Ureter (tissue), 1 donor: ENCODE results near the gene FOXN4. TPM values are rescaled to one million over a fixed set of nuclear protein-coding genes. Genes with fewer than 3 reads are reported as not detected.

Experiments used
- DNase-seq: peaks from one replicate; pipeline ENCODE4 v3.0.0-alpha.2; 2020; ENCODE audit warnings: low spot score
- total RNA-seq: library from RNA; stranded (reverse); gene quantifications from one replicate; pipeline ENCODE4 v1.2.4, GENCODE V29; 2023
- donor health status: DM: yes; HTN: yes; CAD: no.

FOXN4 gene
- total RNA-seq, 1 donor from 2014 or later, result not detected

DNA sequence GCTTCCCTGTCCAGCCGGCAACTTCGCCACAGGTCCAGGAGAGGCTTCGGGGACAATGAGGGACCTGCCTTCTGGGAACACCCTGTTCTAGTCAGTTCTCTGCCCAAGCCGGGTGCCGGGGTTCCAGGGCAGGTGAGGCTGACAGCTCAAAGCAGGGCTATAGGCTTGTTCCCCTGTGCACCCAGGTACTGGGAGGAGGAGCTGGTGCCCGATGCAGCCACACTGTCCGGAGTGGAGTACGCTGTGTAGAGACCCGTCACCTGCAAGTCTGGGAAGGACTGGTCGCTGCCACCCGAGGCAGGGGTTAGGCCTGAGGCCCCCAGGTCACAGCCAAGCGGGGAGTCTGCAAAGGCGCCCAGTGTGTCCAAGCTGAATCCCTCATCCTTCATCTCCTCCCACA, 29.6 kb downstream of the FOXN4 start:
- no peak for DNase-seq

DNA sequence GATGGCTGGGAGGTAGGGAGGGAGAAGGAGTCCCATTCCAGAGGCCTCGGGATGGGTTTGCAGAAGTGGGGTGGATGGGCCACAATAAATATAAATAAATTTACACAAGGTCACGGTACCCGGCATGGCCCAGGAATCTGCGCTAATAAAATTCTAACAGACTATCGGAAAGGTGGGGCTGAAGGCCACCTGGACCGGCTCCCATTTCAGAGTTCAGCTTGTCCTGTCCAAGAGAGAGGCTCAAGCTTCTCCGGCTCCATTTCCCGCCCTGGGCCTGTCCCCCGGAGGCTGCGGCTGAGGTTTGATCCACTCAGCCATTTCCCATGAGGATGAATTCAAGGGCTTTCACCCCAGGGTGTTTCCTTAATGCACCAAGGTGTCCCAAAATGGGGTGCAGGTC, 30.2 kb downstream of the FOXN4 start:
- no peak for DNase-seq

DNA sequence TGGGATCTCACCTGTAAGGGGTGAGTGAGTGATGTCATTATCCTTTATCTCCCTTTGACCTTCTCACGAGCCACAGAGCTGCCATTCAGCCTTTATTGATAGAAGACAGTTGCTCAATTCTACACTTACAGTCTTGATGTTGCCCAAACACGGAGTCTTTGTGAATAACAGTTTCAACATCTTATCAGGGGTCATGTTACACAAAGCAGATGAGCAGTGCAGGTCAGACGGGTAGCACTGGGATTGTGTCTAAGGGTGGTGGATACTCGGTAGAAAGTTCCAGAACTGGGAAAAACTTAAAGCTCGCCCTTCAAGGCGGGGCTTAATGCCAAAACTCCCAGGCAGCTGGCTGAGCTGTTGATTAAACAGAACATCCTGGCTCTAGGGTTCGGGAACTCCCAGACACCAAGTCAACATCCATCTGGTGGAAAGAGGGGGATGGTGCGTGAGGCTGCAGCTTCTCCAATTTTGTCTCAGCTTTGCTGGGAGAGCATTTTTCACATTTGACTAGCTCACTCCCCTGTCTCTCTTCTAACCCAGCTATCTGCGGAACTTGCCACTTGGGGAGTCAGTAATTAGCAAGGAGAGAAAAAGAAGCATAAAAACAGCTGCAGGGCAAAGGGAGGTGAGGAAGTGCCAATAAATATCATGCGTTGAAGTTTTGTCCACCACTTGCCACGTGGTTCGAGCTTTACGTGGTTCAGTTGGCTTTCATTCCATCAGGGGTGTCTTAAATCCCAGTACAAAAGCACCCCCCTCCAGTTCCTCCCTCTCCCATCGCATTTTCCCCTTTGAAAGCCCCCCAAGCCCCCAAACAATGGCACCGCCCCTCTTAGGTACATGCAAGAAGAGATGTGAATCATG, 31.0 kb downstream of the FOXN4 start:
- DNase-seq, result no peak

DNA sequence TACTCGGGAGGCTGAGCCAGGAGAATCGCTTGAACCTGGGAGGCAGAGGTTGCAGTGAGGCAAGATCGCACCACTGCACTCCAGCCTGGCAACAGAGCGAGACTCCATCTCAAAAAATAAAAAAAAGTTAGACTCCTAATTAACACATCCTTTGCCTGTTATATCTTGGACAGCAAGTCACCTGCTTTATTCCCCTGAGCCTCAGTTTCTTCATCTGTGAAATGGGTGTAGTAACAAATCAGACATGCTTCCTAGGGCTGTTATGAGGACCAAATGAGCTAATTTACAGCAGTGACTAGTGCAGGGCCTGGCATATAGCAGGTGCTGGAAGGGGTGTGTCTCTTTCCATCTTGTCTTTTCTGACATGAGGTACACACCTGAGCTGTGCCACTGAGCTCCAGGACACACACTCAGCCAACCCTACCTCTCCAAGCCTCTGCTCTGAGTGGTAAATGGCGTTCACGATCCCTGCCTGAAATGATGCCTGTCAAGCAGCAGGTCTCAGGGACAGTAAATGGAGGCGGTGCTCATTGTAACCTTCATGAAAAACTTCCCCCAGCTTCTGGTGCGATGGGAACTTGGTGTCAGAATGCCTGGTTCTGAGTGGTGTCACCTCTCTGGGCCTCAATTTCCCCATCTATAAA, 31.7 kb downstream of the FOXN4 start:
- no peak for DNase-seq

DNA sequence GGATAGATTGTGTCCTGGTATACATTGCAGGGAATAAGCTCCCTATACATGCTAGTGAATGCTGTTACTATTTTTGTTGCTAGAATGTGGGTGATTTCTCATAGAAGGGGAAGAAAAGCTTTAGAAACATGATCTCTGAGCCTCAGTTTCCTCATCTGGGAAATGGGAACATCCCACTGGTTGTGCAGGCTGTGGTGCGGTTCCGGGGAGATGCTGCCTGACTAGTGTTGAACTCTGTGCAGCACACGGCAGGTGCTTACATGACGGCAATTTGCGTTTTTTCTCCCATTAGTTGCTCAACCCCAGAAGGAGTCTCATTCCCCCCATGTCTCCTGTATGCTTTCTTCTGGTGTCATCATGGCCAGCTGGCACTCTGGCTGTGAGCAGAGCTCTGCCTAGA, 32.9 kb downstream of the FOXN4 start:
- no peak for DNase-seq

DNA sequence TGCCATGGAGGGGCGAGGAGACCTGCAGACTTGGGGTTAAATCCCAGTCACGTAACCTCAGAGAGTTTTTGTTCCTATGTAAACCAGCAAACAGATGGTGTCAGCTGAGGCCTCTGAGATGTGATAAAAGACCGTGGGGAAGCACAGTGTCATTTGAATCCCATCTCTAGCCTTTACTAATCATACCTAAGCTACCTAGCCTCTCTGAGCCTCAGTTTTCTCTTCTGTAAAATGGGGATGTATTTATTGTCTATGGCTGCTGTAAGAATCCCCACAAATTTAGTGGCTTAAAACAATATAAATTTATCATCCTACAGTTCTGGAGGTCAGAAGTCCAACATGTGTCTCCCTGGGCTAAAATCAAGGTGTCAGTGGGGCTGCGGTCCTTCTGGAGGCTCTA, 33.9 kb downstream of the FOXN4 start:
- no peak for DNase-seq

DNA sequence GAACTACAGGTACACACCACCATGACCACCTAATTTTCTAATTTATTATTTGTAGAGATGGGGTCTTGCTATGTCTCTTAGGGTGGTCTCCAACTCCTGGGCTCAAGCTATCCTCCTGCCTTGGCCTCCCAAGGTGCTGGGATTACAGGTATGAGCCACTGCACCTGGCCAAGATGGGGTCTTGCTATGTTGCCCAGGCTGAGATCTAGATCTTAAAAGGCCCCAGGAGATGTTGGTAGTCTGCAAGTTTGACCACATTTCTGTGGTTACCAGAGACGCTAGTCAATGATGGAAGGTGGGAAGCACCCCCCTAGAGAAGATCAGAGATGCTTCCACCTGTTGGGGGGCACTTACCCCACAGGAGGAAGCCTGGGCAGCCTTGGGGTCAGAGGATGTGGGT, 34.7 kb downstream of the FOXN4 start:
- no peak for DNase-seq

DNA sequence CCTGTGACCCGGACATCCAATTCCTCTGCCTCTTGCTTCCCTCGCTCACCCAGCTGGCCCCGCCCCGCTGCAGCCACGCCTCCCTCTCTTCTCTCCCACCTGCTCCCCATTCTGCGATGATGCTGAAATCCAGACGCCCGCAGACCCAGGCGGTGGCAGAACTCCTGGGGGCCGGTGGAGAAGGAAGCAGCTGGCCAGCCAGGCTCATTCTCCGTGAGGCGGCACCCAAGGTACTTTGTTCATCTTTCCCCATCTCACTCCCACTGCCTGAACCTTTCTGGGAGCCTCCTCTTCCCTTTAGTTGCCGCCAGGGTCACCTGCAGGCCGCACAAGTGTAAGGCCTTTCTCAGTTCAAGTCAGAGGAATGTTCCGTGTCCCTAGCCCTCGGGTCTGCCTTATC, 35.7 kb downstream of the FOXN4 start:
- DNase-seq, result no peak

DNA sequence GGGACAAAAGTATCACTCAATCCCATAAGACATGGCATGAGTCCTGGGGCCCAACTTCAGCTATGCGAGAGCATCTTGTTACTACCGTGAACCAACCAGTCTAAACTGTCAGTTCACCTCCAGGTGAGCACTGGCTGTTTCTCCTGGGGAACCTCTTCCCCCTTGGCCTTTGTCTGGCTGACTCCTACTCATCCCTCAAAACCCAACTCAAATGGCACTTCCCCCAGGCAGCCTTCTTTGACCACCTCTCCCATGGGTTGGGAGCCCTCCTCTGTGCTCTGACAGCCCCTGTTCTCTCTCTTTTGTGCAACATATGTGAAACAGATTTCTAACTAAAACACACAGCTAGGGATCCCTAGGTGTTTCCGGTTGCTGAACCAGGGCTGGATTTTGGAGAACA, 37.7 kb downstream of the FOXN4 start:
- DNase-seq, result no peak

DNA sequence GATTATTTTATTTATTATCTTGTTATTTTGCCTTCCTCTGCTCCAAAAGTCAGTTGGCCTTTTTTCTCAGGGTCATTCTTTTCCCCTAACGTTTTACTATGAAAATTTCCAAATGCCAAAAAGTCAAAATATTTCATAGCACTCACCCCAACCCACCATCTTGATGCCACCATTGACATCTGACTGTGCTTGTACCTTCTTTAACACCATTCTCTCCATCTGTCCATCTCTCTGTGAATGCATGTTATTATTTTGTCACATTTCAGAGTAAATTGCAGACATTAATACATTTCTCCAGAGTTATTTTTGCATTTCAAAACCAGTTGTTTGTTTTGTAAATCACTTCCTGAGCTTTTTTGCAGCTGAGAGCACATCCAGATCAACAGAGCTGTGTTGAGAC, 38.6 kb downstream of the FOXN4 start:
- DNase-seq, result no peak

DNA sequence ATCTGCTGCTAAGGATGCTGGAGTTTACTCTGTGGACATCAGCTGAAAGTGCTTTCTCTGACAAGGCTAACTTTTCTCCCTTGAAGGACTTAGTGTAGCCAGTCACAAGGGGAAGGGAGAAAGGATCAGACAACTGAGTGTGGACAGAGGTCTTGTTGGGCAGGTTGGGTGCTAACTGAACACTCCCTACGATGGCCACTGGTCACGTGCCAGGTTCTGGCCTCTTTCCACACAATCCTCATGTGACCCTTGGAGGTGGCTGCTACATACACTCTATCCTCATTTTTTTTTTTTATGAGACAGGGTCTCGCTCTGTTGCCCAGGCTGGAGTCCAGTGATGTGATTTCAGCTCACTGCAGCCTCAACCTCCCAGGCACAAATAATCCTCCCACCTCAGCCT, 39.7 kb downstream of the FOXN4 start:
- no peak for DNase-seq

DNA sequence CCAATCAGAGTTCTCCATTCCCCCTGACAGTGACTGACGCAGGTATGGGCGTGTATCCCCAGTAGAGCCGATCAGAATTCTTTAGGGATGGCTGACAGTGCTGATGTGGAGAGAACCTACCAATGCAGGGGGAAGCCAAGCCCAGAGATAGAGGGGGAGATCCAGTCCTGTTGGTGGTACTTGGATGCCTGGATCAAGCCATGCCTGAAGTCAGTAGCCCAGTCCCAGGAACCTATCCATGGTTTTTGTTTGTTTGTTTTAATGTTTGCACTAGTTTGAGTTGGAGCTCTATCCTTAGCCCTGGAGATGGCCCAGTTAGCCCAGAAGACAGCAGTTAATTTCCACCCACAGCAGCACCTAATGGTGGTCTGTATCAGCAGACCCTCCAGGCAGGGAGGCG, 40.2 kb downstream of the FOXN4 start:
- no peak for DNase-seq

DNA sequence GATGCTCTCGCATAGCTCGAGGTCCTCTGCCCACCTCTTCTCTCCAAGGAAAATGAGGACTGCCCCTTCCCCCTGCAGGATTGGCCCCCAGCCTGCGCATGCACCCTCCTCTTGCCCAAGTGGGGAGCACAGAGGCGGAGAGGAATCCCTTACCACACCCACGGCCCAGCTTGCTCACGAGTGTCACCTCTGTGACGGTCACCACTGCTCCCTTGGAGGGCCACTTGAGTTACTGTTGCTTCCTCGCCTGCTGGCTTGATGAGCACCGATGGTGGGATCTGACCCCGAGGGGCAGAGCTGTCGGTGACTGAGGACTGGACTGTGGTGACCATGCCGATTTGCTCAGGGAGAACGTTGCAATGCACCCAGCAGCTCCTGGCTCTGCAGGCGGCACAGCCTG, 41.7 kb downstream of the FOXN4 start:
- DNase-seq, result no peak

DNA sequence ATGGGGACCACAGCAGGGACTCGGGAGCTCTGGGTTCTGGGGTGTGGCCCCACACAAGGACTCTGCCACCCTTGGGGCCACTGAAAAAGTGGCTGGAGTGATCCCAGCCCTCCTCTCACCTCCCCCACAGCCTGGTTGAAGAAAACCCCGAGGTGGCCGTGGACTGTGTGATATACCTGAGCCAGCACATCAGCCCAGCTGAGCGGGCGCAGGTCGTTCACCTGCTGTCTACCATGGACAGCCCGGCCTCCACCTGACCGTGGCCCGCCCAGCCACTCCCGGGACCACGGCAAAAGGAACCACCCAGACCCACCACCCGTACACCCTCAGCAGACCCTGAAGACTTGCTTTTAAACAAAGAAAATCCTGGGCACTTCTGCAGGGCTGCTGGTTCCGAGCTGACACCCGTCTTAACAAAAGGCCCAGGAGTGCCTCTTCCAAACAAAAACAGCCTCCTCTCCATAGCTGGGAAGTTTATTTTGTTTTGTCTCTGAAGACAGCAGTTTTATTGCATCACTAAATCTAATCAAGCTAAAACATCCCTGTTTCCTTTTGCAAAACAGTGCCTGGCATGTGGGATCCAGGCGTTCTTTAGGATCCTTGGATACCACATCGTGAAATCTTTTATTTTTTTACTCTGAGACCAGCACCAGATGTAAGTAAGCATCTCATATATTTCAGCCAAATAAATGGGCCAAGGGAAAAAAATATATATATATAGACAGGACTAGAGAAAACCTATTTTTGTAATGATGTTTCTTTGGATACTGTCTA, 42.8 kb downstream of the FOXN4 start:
- no peak for DNase-seq

DNA sequence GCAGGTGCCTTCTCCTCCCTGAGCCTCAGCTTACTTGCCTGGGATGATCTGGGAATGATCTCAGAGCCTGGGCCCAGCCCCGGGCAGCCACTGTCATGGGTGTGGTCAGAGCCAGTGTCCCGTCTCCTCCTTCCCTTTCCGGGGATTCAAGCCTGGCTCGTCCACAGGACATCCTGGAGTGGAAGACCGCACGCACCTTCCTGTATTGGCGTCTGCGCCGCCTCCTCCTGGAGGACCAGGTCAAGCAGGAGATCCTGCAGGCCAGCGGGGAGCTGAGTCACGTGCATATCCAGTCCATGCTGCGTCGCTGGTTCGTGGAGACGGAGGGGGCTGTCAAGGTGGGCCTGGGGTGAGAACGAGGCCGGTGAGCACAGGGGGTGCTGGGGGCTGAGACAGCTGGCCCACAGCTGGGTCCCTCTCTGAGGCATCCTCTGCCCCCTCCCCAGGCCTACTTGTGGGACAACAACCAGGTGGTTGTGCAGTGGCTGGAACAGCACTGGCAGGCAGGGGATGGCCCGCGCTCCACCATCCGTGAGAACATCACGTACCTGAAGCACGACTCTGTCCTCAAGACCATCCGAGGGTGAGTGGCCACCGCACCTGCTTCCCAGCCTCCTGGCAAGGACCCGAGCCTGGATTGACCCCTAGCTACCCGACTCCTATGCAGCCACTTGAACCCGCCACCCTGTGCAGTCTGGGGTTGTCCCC, 44.0 kb downstream of the FOXN4 start:
- no peak for DNase-seq

DNA sequence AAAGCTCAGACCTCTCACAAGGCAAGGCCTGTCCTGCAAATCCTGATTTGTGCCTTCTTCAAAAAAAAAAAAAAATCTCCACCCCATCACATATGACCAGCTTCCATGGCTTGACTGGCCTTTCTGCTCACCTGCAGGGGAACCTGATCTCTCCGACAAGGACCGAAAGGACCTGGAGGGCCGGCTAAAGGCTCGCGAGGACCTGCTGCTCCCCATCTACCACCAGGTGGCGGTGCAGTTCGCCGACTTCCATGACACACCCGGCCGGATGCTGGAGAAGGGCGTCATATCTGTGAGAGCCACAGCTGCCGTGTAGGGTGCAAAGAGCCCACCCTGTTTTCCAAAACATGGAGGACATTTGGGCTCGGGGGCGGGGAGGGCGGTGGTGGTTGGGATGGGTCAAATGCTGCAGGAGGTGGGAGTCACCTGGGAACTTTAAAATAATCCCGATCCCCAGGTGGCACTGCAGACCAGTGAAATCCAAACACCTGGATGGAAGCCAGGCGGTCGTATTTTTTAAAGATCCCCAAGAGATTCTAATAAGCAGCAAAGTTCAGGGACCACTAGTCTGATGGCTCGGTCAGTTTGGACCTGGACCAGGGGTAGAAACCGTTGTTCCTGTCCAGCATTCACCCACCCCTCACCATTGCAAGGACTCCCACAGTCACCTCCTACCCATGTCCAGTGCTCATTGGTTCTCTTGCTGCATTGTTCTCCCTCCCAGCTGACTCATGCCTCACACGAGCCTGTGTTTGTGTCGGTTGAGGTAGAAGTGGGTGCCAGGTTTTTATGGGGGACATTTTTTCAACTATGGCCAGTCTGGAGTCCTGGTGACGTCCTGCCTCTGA, 44.8 kb downstream of the FOXN4 start:
- peak; percentile 76 for DNase-seq

DNA sequence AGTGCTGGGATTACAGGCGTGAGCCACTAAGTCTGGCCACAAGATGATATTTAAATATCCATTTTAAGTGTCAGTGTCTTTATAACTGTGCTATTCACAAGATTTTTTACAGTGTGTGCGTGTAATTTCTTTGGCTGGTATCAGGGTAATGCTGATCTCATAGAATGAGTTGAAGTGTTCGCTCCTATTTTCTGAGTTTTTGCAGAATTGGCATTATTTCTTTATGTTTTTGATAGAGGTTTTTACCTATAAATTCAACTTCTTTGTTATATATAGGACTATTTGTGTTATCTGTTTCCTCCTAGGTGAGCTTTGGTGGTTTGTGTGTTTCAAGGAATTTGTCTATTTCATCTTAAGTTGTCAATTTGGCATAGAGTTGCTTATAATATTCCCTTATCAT, 45.6 kb downstream of the FOXN4 start:
- DNase-seq, result no peak

DNA sequence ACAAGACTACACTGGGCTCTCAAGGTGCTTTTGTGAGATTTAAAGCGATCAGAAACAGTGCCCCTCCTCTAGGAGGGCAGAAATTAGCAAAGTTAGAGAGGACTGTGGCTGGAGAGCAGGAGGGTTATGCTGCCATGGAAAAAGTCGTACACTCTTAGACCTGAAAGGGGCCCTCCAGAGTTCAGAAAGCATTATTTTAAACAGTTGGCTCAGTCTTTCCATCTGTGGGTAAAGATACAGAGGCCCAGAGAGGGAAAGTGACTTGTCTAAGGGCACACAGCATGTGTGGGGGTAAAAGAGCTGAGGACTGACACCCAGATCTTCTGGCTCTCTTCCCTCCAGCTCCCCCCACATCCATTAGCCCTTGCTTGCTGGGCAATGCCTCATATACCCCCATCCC, 47.1 kb downstream of the FOXN4 start:
- DNase-seq, result no peak

DNA sequence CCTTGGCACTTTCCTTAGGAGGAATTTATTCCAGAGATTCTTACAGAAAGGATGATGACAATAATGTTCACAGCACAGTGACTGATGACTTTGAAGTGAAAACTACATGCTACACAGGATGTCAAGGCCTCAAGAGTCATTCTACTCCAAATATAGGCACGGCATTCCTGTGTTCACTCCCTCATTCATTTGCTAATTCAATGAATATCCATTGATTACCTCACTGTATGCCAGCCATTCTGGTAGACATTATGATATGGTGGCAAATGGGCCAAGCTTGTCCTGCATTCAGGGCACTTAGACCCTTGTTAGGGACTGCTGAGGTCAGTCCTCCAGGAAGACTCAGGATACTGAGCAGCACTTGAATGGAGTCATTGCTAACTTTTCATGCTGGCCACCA, 48.0 kb downstream of the FOXN4 start:
- DNase-seq, result no peak

DNA sequence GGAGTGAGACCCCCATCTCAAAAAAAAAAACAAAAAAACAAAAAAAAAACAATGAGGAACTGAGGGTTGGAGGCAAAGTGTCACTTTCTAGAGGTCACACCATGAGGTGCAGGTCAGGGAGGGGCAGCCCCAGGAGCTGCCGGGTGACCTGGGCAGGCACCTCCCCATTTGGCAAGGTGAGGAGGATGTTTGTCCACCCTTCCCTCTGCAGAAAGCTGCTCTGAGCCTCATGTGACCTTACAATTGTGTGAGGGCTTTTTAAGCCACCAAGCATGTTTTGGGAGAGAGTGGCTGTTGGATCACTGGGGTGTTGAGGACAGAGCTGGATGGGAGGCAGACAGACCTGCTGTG, 49.6 kb downstream of the FOXN4 start:
- no peak for DNase-seq
